CMK (cell line): ENCODE measurements around the gene CCL2.
"Not testable (repeated sequence)": the region's sequence is repeated elsewhere in the genome, so short reads cannot be mapped to it uniquely, and the experiment has no call there.

ENCODE experiments used
- DNase-seq: peaks from one replicate; pipeline ENCODE4 v3.0.0-alpha.2; 2010; ENCODE audit warnings: low read depth

Gene CCL2

DNA sequence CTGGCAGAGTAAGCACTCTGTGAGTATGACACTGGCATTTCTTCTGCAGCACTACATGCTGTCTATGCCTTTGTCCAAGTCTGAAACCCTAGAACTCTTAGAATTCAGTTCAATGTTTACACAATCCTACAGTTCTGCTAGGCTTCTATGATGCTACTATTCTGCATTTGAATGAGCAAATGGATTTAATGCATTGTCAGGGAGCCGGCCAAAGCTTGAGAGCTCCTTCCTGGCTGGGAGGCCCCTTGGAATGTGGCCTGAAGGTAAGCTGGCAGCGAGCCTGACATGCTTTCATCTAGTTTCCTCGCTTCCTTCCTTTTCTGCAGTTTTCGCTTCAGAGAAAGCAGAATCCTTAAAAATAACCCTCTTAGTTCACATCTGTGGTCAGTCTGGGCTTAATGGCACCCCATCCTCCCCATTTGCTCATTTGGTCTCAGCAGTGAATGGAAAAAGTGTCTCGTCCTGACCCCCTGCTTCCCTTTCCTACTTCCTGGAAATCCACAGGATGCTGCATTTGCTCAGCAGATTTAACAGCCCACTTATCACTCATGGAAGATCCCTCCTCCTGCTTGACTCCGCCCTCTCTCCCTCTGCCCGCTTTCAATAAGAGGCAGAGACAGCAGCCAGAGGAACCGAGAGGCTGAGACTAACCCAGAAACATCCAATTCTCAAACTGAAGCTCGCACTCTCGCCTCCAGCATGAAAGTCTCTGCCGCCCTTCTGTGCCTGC is at the start of gene CCL2:
Gene CCL2, plus strand, starts transcription at position 635 of the 730 bp plus-strand sequence. Its CDS starts 65 bp downstream, at position 700.
- peak; percentile 61 for DNase-seq

DNA sequence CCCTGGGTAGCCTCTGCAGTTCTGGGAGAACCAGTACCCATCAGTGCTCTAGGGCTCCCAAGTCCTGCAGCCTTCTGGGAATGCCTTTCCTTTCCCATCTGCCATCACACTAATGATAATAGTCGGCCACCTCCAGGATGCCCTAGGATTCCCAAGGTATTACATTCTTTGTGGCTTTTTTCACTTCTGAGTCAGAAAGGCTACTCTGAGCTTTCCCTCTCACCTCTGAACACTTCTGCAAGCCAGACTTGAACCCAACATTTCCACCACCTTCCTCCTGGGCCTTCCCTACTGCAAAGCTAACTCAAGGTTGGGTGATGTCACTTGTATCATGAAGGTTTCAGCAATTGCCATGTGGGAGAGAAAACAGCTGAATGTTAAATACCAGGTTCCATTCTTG is 49.7 kb upstream of the CCL2 start:
- no peak for DNase-seq

DNA sequence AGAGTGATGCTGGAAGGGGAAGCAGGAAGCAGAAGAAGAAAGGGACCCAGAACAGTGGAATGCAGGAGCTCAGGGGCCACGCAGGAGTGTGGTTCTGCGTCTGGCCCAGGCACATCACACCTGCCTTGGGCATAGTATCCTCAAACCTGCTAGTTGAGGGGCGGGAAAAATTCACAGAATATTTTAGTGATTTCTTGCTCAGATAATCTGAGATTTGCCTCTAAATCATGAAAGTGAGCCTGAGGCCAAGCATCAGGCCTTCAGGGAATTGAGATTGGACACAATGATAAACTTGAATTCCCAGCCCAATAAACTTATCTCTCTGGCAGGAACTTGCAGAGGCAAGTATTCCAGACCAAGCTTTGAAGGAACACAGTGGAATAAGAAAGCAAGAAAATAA is 48.5 kb upstream of the CCL2 start:
- DNase-seq = no peak

DNA sequence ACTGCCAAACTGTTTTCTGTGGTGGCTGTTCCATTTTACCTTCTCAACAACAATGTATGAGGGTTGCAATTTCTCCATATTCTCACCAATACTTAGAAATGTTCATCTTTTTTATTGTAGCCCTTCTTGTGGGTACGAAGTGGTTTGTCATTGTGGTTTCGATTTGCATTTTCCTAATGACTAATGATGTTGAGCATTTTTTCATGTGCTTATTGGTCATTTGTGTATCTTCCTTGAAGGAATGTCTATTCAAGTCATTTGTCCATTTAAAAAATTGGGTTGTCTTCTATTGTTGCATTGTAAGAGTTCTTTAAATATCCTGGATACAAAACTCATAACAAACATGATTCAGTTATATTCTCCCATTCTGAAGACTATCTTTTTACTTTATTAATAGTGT is 47.5 kb upstream of the CCL2 start:
- DNase-seq = no peak

DNA sequence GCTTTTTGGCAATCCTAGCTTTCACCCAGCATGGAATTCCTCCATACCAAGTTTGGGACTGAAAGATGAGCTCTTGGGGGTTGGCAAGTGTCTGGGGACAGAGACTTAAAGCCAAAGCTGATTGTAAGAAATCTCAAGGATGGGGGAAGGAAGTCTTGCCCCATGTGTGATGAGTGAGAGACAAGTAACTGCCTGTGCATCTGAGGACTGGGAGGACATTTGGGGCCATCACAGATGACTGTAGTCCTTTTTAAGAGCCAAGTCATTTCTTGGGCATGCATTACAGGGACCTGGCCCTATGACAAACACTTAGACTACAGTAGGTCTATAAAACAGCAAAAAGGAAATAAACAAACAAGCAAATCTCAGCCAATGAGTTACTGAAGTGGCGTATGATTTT is 36.3 kb upstream of the CCL2 start:
- DNase-seq = no peak

DNA sequence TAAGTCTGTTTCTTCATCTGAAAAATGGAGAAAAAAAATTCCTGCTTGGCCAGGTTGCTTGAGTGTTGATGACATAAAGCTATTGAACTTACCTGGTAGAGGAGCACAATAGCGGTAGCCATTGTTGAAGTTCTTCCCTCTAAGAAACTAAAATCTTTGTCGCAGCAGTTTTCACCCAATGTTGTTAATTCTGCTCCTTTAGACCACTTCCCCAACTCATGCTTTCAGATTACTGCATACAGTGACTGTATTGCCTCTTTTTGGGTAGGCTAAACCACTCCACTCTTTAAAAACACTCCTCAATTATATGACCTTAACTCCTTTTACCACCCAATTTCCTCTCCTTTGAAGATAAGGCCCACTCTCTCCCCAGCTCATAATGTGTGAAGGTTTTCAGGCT is 35.7 kb upstream of the CCL2 start:
- DNase-seq = no peak

DNA sequence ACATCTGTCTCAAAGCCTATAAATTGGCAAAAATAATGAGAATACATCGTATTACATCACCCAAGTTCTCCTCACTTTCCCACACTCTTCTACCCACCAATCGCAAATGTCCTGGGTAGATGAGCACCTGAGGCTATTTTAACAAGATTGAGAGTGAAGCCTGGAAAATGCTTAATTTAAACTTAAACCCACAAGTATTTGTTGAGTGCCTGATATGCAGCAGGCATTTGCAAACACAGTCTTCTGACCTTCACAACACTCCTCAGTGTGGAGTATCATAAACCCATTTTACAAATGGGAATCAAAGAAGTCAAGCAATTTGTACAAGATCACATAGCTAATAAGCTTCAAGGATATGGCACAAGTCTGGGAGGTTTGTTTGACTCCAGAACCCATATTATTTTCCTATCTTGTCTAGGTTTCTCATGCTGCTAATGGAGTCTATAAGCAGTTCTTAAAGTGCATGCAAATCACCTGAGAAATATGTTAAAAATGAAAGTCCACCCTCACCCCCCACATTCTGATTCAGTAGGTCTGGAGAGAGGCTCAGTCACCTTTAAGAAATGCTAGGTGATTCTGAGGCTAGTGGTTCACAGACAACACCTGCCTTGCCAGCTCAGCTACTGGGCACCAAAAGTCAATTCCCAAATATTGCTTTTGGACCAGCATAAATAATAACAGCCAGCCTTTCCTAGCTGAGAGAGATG is 34.9 kb upstream of the CCL2 start:
- DNase-seq = no peak

DNA sequence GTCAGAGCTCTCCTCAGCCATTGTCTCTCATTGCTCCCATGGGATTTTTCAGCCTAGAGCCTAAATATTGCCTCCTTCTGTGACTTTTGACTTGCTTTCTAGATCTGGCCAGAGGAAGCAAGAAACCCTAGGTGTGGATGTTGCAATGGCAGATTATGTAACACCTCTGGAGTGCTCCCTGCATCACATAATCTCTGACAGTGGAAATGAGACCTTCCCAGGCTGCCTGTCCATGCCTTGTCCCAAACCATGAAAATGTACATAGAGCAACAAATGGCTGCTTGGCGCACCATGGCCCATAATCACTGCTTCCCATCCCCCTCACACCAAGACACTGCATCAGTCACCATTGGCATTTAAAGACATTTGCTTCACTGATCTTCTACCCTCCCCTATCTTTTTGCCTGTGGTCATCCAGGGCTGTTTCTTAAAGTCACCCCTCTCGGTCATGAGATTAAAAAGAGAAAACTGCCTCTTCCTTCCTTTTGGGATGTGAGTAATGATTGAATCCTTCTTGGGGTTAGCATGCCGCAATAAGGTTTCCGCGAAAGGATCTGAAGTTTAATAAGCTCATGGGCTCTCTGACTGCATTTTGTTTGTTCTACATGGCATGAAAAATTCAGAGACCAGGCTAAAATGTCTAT is 34.2 kb upstream of the CCL2 start:
- no peak for DNase-seq

DNA sequence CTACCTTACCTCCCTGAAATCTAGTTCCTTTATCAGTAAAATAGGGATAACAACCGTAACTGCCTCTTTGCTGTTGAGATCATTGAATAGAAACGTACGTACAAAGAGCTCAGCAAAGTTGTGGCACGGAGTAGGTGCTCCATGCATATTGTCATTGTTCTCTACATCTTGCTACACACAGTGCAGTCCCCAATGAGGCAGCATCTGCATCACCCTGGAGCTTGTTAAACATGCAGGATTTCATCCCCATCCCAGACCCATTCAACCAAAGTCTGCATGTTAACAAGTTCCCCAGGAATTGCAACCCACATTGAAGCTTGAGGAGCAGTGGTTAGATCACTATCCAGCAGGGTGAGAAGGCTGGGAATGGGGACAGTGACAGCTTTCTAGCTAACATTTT is 33.7 kb upstream of the CCL2 start:
- no peak for DNase-seq

DNA sequence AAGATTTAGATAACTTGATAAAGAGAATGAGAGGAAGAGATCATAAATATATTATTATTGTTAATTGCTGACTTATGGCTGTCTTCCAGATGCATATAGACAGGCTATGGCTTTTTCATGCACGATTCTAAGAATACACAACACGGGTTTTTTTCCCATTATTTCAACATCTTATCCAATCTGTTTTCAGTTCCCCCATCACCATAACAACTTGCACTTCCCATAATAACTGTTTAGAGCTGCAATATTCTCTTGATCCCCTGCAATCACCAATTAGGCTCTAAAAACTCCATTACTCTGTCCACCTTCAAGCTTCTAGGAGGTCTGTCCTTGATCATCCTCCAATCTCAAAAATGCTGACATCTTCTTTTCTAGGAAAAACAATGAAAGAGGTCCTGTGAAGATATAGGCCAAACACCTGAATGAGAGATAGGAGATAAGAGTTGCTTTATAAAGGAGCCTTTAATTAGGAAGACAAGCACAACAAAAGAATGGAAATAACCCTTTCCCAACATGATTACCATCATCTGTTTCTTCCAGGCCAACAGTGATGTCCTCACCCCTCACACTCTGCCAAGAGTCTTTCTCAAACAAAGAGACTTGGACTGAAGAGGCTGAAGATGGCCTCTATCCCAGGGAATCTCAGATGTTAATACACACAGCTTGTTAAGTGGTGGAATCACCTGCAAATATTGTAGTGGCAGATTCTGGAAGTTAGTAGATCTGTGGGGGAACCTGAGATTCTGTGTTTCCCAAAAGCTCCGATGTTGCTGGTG is 32.2 kb upstream of the CCL2 start:
- DNase-seq = no peak

DNA sequence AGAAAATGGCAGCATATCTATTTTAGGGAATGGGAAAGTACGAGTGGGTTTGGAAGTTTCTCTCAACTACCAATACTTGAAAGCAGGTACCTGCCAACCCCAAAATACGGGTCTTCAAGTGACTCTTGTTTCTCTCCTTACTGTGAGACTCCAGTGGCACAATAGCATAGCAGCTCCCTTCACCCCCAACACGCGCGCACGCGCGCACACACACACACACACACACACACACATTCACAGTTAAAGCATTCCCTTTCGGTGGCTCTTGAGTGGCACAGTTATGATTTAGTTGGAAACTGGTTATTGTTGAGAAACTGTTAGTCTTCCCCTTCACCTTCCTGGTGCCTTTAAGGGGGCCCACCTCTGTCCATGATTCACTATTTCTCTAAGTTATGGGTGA is 30.0 kb upstream of the CCL2 start:
- no peak for DNase-seq

DNA sequence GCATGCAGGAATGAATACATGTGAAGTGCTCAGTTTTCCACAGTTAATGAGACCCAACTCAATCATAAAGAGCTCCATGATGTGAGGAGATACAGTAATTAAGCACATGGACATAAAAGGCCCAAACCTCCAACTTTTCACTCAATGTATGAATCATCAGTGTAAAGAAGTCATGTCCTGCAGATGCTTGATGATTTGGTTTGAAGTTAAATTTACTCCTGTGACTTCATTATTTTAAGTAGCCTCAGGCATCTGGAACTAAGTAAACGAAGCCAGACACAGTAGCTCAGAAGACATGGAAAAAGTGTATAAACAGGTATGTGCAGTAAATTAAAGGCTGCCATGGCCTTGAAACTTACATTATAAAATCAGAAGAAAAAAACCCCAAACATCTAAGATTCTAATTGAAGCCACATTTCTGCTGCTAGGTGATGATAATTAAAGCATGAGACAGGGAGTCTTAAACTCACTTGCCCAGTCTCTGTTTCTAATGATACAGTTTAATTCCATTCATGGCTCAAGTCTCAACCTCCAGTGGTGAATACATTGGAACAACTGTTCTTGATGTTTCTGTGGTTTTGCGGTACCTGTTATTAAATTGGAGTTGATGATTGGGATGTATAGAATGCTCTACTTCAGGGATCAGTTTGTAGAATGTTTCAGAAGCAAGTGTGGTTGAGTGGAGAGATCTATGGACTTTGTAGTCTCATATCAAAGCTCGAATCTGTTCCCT is 28.9 kb upstream of the CCL2 start:
- no peak for DNase-seq

DNA sequence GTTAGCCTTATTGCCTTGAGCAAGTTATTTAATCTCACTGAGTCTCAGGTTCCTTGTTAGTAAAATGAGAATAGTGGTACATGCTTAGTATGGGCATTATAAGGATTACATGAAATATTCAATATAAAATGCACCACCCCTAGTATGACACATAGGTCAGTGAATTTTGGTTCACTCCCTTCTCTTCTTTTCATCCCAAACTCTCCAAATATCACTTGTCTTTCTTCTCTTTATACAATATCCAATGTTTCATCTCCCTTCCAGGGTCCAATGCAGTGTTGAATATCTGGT is 28.4 kb upstream of the CCL2 start:
- DNase-seq = no peak

DNA sequence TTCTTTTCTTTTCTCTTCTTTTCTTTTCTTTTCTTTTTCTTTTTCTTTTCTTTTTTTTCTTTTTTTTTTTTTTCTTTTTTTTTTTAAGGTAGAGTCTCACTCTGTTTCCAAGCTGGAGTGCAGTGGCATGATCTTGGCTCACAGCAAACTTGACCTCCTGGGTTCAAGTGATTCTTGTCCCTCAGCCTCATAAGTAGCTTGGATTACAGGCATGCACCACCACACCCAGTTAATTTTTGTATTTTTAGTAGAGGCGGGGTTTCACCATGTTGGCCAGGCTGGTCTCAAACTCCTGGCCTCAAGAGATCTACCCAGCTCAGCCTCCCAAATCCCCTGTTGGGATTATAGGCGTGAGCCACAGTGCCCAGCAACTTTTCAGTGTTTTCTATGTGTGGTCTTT is 27.8 kb upstream of the CCL2 start:
- DNase-seq = not testable (repeated sequence)

DNA sequence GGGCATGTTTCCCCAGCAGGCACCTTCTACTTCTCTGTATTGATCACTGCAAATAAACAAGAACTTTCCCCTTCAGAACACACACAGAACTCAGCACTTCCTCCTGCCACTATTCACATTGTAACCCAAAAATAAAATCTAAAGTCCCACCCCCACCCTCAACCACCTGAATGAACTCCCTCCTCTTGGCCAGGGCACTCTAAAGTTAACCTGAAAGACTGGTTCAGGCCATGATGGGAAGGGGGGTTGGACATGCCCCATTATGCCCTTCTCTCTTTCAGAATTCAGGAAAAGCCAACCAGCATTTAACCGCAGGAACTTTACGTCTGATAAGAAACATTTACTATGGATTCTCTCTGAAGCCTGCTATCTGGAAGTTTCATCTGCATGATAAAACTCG is 27.4 kb upstream of the CCL2 start:
- no peak for DNase-seq

DNA sequence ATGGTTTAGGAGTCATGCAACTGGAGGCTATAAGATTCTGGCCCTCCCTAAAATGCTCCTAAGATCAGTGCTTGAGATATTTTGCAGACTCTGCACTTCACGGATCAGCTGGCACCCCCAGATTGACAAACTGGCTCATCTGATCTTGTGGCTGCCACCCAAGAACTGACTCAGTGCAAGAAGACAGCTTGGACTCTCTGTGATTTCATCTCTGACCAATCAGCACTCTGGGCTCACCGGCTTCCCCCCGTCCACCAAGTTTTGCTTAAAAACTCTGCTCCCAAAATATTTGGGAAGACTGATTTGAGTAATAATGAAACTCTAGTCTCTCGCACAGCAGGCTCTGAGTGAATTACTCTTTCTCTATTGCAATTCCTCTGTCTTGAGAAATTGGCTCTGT is 26.3 kb upstream of the CCL2 start:
- DNase-seq = no peak

DNA sequence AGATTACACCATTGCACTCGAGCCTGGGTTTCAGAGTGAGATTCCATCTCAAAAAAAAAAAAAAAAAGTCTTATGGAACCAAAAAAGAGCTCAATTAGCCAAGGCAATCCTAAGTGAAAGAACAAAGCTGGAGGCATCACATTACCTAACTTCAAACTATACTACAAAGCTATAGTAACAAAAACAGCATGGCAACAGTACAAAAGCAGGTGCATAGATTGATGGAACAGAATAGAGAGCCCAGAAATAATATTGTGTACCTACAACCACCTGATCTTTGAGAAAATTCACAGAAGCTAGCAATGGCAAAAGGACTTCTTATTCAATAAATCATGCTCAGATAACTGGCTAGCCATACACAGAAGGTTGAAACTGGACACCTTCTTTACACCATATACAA is 24.7 kb upstream of the CCL2 start:
- DNase-seq = no peak

DNA sequence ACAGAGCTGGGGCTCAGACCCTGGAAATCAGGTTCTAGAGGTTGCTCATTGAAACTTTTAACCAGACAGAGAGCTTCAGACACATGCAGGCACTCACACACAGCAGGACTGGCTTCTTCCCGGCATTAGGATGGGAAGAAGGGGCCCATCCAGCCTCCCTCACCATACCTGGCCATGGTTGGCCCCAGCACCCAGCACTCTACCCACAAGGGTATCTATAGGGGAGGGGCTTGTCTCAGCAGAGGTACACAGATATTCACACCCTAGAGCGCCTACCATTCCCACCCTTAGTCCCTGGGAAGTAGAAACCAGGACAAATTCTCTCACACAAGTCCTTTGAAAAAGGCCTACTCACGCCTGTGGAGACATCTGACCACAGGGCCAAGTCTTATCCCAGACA is 20.5 kb upstream of the CCL2 start:
- DNase-seq = no peak

DNA sequence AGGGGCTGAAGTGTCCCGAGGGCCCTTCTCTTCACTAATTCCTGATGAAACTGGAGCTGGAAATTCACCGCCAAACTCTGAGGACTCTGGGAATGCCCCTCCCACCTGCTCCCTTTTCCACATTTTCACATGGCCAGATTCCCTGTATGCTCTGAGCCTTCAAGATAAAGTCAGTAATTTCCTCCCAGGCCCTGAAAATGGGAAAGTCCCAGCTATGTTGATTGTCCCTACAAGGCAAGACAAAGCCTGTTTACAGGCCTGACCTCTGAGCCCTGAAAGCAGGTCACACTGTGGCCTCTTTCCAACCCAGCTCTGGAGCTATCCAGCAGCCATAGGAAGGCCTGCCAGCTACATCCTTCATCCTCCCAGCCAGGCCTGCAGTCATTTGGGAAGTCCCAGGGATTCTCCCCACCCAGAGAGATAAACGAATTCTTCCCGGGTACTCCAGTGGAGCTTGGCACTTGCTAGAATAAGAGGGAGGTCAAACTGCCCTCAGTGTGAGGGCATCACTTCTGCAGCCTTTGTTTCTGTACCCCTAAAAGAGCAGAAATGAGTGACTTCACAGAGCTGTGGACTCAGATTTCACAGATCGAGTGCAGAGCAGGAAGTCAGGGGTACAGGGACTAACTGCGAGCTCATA is 19.6 kb upstream of the CCL2 start:
- no peak for DNase-seq

DNA sequence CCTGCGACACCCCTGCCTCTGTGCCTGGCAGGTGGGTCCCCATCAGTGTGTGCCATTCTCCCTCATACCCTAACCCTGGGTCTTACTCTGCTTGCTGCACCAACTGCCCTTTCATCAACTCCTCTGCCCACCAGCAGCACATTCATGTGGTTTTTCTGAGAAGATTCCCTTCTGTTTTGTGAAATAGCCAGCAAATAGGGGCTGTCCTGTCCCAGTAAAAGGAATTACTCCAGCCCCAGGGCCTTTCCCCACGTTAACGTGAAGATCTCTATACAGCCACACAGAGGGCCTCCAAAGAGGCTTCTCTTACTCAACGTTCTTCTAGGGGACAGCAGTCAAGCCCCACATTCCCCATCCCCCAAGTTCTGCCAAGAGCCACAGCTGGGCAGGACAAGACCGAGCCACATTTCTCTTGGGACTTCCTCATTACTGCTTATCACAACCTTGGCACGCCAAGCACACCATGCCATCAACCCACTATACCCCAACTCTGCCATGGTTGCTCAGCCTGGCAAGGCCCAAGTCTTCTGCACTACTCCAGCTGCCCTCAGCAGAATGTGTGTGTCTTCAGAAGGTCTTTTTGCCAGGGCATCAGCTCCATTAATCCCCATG is 18.7 kb upstream of the CCL2 start:
- no peak for DNase-seq

DNA sequence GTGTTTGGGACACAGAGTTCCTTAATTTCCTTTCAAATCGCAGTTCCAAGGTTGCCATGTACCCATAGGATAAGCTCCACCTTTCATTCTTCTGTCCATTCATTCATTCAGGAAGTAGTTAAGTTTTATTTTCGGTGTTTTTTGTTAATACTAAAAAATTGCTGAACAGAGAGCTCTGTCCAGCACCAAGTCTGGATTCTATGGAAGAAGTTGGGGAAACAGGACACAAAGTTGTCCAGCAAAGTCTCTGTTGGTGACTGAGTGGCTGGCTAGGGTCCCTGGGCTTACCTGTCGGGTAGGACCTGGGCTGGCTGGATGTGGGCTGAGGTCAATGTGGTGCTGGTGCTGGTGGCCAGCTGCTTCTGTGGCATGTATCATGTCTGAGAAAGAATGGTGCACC is 17.6 kb upstream of the CCL2 start:
- DNase-seq = no peak
